Fibroblast of skin of abdomen (primary cell): ENCODE results near the gene EEFSEC.

ENCODE experiments used
- DNase-seq: peaks from one replicate; pipeline ENCODE4 v3.0.0-alpha.2; 2013

Gene EEFSEC

DNA sequence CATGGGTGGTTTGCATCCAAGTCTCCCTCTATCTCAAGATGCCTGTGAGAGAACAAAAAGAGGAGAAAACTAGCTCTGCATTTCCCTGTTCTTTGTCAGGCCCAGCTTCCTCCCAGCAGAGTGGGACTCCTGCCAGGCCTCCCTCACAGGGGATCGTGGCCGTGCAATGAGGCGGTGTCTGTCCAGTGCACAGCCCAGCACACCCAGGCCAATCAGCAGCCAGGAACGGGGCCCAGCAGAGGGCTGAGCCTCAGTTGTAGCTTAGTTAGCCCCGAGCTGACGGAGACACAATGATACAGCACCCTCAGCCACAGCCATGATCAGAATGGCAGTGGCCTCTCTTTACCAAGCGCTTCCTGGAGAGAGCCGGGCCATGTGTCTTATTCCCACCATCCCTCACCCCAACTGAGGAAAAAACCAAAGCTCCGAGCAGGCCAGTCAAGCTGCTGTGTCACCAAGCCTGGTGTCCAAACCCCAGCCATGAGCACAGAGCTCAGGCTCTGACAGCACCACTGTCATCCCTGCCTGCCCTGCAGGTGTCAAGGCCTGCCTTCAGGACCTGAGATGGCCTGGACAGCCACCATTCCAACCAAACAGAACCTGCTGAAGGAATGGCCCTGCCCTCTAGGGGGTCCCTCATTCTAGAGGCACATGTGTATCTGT is 242.3 kb downstream of the EEFSEC start:
- DNase-seq = peak; percentile 42

DNA sequence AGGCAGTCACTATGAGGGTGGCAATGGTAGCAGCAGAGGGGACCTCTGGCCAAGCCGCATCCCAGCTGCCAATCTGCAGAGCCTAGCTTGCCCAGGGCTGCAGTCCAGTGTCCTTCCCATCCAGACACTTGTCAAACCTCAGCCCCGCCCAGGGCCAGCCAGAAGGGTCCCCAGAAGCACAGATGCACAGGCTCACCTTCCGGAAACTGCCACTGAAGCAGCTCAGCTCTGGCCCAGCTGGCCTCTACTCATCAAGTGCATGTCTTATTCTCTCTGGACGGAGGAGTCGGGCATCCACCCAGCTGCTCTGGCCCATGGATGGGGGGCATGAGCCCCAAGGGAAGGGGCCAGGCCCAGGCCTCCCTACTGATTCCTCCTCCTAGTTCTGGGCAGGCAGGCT is 244.2 kb downstream of the EEFSEC start:
- no peak for DNase-seq

GRCh38 chr3:128398586-128398985 is 245.3 kb downstream of the EEFSEC start:
- DNase-seq = no peak

- DNase-seq = no peak
These were observed 246.1 kb downstream of the EEFSEC start for GRCh38 chr3:128399221-128399915.

DNA sequence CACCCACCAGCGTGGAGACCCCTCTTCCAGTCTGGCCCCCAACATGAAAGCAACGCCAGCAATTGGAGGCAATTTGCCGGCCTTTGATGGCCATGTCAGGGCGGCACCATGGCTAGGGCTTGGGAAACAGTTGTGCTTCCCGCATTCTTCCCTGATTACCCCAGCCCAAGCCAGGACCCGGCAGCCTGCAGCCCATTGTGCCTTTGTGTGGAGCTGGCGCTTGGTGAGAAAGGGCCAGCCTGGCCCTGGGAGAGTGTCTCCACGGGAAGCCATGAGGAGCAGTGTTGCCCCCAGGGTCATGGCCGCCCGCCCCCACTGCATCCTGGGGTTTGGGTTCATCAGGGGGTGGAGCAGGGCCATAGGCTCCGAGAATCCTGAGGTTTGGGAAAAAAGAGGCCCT is 247.4 kb downstream of the EEFSEC start:
- no peak for DNase-seq

GRCh38 chr3:128402319-128402718 is 249.0 kb downstream of the EEFSEC start:
- DNase-seq = no peak

DNA sequence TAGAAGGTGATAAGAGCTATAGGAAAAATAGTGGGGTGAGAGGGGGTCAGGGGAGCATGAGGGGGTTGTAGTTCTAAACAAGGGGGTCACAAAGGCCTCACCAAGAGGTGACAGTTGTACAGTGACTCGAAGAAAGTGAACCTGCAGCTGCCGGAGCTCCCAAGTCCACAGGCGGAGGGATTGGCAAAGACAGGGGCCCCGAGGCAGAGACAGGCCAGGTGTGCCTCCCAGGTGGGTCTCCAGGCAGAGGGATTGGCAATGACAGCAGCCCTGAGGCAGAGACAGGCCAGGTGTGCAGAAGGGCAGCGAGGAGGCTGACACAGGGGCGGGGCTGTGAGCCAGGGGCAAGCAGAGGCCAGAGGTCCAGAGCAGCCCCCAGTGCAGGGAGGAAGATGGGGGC is 249.7 kb downstream of the EEFSEC start:
- no peak for DNase-seq

DNA sequence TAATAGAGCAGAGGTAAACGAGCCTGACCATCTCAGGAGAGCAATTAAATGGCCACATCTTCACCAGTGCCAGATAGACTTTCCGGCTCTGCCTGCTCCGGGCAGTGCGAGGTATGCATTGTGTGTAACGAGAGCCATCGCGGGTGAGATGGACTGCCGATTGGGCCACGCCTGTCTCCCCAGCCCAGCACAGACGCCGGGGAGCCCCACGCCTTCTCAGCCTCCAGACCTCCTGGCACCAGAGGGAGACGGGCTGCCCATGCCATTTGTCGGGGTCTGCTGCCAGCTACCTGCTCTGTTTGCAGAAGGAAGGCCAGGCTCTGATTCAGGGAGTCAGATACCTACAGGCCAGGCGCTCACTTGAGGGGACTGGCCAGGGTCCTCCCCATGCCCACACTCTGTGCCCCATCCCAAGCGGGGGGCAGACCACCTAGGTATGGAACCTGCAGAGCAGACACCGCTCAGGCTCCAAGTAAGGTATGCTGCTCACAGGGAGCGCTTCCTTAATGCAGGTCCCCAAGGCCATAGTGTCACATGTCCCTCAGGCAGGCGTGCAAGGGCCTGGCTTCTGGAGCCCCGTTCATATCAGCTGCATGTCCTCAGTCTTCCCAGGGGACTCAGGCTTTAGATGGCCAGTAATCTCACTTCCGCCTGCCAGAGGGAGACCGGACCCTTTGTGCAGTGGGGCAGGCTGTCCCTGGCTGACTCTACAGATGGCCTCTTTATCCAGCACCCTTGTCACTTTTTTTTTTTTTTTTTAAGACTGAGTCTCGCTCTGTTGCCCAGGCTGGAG is 251.2 kb downstream of the EEFSEC start:
- DNase-seq = no peak

- no peak for DNase-seq
These were observed 252.4 kb downstream of the EEFSEC start for GRCh38 chr3:128405554-128406277.

- no peak for DNase-seq
These were observed 254.0 kb downstream of the EEFSEC start for GRCh38 chr3:128407247-128407646.

DNA sequence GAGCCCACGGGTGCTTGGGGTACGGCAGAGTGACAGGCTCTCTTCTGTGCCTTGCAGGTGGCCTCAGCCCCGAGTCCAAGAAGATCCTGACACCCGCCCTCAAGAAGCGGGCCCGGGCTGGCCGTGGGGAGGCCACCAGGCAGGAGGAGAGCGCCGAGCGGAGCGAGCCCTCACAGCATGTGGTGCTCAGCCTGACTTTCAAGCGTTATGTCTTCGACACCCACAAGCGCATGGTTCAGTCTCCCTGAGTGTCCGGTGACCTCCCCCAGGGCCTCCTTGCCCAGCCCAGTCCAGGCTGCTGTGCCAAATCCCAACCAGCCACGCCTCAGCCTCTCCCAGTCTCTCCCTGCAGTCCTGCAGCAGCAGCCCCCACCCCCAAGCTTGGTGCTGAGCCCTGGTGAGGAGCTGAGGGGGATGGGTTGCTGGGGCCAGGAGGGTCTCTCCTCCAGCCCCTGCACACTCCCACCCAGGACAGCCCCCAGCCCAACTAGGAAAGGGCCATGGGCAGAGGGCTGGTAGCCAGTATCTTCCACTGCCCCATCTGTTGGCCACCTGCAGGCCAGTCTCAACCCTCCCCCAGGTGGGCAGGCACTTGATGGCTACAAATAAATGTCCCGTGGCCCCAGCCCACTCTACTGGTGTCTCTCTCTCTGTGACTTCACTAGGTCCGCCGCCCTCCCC is 254.9 kb downstream of the EEFSEC start:
- DNase-seq = no peak

GRCh38 chr3:128408693-128409623 is 255.7 kb downstream of the EEFSEC start:
- DNase-seq = no peak

- no peak for DNase-seq
These were observed 256.6 kb downstream of the EEFSEC start for GRCh38 chr3:128409624-128410581.

- no peak for DNase-seq
These were observed 257.6 kb downstream of the EEFSEC start for GRCh38 chr3:128410669-128411573.

DNA sequence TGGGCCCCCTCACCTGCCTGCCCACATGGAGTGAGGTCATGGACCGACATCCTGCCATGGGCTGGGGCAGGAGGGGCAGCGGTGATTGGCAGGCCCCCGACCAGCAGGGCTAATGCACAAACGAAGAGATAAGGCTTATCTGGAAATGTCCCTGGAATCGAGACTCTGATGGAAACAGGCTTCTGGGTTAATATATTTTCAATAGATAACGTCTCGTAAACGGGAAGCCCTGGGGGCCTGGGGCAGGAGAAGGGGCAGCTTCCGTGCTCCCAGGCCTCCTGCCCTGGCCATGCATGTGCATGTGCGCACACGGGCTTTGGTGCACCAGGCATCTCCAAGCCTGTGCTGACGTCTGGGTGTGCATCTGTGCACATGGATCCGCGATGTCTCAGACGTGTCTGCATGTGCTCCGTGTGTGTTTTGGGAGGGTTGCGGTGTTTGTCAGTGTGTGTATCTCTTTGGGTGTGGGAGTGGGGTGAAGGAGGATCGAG is 258.3 kb downstream of the EEFSEC start:
- DNase-seq = no peak

DNA sequence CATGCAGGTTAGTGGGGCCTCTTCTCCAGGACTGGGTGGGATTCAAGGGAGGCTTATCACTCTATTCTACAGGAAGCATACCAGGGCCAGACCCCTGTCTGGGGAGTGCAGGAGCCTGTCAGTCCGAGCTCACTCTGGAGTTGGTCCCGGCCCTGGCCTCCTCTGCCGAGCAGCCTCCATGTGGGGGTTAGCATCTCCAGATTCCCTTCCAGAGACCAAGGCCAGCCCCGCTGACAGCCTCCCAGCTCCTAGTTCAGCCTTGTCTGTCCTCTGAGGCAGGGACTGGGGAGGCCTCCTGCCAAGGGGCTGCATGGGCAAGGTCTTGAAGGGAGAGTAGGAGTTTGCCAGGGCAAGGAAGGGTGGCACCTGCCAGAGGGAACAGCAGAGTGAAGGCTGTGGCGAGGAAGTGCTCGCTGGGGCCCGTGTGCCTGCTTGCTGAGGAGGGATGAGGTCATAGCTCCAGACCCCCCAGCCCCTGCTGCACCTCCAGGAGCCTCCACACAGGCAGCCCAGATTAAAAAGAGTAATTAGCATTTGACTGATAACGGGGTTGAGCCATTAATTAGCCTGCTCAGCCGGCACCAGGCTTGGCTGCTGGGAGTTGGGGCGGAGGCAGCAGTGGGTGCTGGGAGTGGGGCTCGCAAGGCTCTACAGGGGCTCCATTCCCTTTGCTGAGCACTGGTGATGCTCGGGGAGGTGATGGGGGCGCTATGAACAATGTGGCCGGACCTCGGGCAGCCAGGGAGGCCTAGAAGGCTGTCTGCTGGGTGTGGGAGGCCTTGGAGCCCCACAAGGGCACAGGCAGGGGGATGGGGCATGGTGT is 259.1 kb downstream of the EEFSEC start:
- DNase-seq = no peak

DNA sequence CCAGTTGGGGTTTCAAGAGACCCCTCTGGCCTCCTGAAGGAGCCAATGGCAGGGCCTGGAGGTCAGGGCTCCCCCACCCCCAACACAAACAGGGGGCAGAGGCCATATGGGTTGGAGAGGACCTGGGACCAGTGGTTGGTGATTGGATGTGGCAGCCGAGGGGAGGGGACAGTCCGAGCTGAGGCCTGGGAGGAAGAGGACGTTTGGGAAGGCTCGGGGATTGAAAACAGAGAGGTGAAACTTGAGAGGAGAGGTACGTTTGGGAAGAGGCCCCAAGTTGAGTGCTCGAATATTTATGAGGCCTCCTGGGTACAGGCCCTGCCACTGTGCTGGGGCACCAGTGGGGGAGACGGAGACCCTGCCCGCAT is 259.7 kb downstream of the EEFSEC start:
- no peak for DNase-seq
